Iris pigment epithelial cell (primary cell): Measurements from ENCODE around the gene PRR20D.
A peak's percentile ranks its signal among the peaks of the same experiment; 100 is the strongest.
"Not testable (repeated sequence)": the region's sequence is repeated elsewhere in the genome, so short reads cannot be mapped to it uniquely, and the experiment has no call there.

ENCODE experiments used
- DNase-seq: peaks from one replicate; pipeline ENCODE4 v3.0.0-alpha.2; 2011; ENCODE audit warnings: low read depth

PRR20D gene

GRCh38 chr13:57160332-57160731 is at the start of gene PRR20D:
PRR20D (plus strand) TSS chr13:57160632; CDS start chr13:57161019, 387 bp downstream.
- not testable (repeated sequence) for DNase-seq

- no peak for DNase-seq
Observed at GRCh38 chr13:57114945-57115344, 45.5 kb upstream of the PRR20D start.

- peak; percentile 1 for DNase-seq
Observed at GRCh38 chr13:57123681-57124080, 36.8 kb upstream of the PRR20D start.

GRCh38 chr13:57128909-57129308 is 31.5 kb upstream of the PRR20D start:
- no peak for DNase-seq

- no peak for DNase-seq
Observed at GRCh38 chr13:57136093-57136492, 24.3 kb upstream of the PRR20D start.

GRCh38 chr13:57137585-57137984 is 22.8 kb upstream of the PRR20D start:
- no peak for DNase-seq

- no peak for DNase-seq
Observed at GRCh38 chr13:57138988-57139387, 21.4 kb upstream of the PRR20D start.

- DNase-seq = not testable (repeated sequence)
Observed at GRCh38 chr13:57139781-57140180, 20.7 kb upstream of the PRR20D start.

- not testable (repeated sequence) for DNase-seq
Observed at GRCh38 chr13:57140235-57140968, 20.0 kb upstream of the PRR20D start, which contains the start of gene PRR20A. PRR20A (plus strand) TSS chr13:57140918; CDS start chr13:57141305, 387 bp downstream.

- DNase-seq = not testable (repeated sequence)
Observed at GRCh38 chr13:57147188-57147587, 13.2 kb upstream of the PRR20D start, which contains the start of gene PRR20B. PRR20B (plus strand) TSS chr13:57147488; CDS start chr13:57147875, 387 bp downstream.

GRCh38 chr13:57148106-57148505 is 12.3 kb upstream of the PRR20D start:
- DNase-seq = not testable (repeated sequence)

- DNase-seq = not testable (repeated sequence)
Observed at GRCh38 chr13:57153761-57154160, 6.7 kb upstream of the PRR20D start, which contains the start of gene PRR20C. PRR20C (plus strand) TSS chr13:57154061; CDS start chr13:57154448, 387 bp downstream.

GRCh38 chr13:57166897-57167296 is 6.5 kb downstream of the PRR20D start, which contains the start of gene PRR20E:
PRR20E (plus strand) TSS chr13:57167197; CDS start chr13:57167584, 387 bp downstream.
- not testable (repeated sequence) for DNase-seq

GRCh38 chr13:57191667-57192066 is 31.2 kb downstream of the PRR20D start:
- no peak for DNase-seq

GRCh38 chr13:57212989-57213388 is 52.6 kb downstream of the PRR20D start:
- DNase-seq = no peak
